HepG2 (cell line): ENCODE measurements around the gene UBAC1. TPM values are rescaled to one million over a fixed set of nuclear protein-coding genes. Genes with fewer than 3 reads are reported as not detected.
A peak's percentile ranks its signal among the peaks of the same experiment; 100 is the strongest.

ENCODE experiments used
- ATAC-seq: fragments of 200-7000 bp; cut with Tn5 transposase; 3 replicates; pipeline ENCODE4 v1.9.1; 2020; ENCODE audit warnings: mild to moderate bottlenecking, moderate library complexity
- BruUV-seq: library from RNA; stranded (reverse); fragments of 400-500 nt; replicated peaks from 2 replicates; lab custom pipeline; 2021; lab: Mats Ljungman, UMichigan
- CTCF ChIA-PET: fragments of 300-600 bp; formaldehyde crosslinking; extraction: SDS; loops from one replicate; lab custom pipeline; 2021; ENCODE audit warnings: low total read pairs, inconsistent platforms, low intra/inter-chr PET ratio; lab: Yijun Ruan, JAX
- POLR2A ChIA-PET: fragments of 350-600 bp; sonication (Branson Sonifier 250); formaldehyde crosslinking; loops from one replicate; lab custom pipeline; 2020; ENCODE audit warnings: antibody characterized with exemption, inconsistent platforms; lab: Yijun Ruan, JAX
- DNase-seq: peaks from one replicate; pipeline ENCODE4 v3.0.0-alpha.2; 2015; ENCODE audit warnings: low spot score
- FAIRE-seq: peaks from 3 replicates; lab custom pipeline; 2011; peaks lifted over from hg19 to GRCh38; lab: Jason Lieb, UNC
- H2AFZ ChIP-seq: one replicate; pipeline ENCODE4 v1.6.1; 2011; ENCODE audit warnings: low read length, inconsistent platforms
- H3K27ac ChIP-seq: fragments of 300-600 bp; 3 replicates; pipeline ENCODE4 v1.8.0; 2011; ENCODE audit warnings: mixed run types, mild to moderate bottlenecking, mixed read lengths, low read length, inconsistent platforms; ENCODE audit not compliant: insufficient read depth; ENCODE audit errors: extremely low read length
- H3K27me3 ChIP-seq, 2 experiments: fragments of 200-600 bp in 1 of 2; 2 replicates in 1 of 2; 3 replicates in 1 of 2; pipeline versions ENCODE4 v1.6.0 to v1.8.0; 2011; ENCODE audit warnings: low read length in 2 of 2, mild to moderate bottlenecking in 2 of 2, moderate library complexity in 2 of 2, inconsistent platforms in 1 of 2; ENCODE audit not compliant: insufficient read depth in 2 of 2, control insufficient read depth in 1 of 2
- H3K36me3 ChIP-seq, 2 experiments: fragments of 200-600 bp in 1 of 2; replicated peaks in 1 of 2; 2 replicates in 1 of 2; 3 replicates in 1 of 2; pipeline versions ENCODE4 v1.5.1 to v1.8.0; 2011; ENCODE audit warnings: low read length in 2 of 2, inconsistent platforms in 1 of 2; ENCODE audit not compliant: insufficient read depth in 2 of 2, control insufficient read depth in 1 of 2
- H3K4me1 ChIP-seq: 2 replicates; pipeline ENCODE4 v1.5.1; 2012; ENCODE audit warnings: low read length, inconsistent platforms; ENCODE audit not compliant: insufficient read depth
- H3K4me2 ChIP-seq: 2 replicates; pipeline ENCODE4 v1.6.0; 2011; ENCODE audit warnings: low read depth, low read length, inconsistent platforms
- H3K4me3 ChIP-seq, 3 experiments: fragments of 200-600 bp in 1 of 3; sonication (generic), shearing (Covaris generic) in 1 of 3; replicated peaks in 1 of 3; 2 replicates each; pipeline ENCODE4 v1.5.1; 2011 to 2016; ENCODE audit warnings: low read length in 3 of 3, inconsistent platforms in 2 of 3, low read depth in 2 of 3, mild to moderate bottlenecking in 2 of 3, control low read depth in 1 of 3, mixed read lengths in 1 of 3; ENCODE audit not compliant: insufficient read depth in 1 of 3
- H3K79me2 ChIP-seq: one replicate; pipeline ENCODE4 v1.6.1; 2011; ENCODE audit warnings: low read length, inconsistent platforms; ENCODE audit not compliant: insufficient read depth
- H3K9ac ChIP-seq: 2 replicates; pipeline ENCODE4 v1.6.0; 2011; ENCODE audit warnings: mild to moderate bottlenecking, low read depth, low read length, inconsistent platforms; ENCODE audit not compliant: insufficient read depth
- H3K9me3 ChIP-seq: 2 replicates; pipeline ENCODE4 v1.5.1; 2012; ENCODE audit warnings: mild to moderate bottlenecking, low read length
- H4K20me1 ChIP-seq: 2 replicates; pipeline ENCODE4 v1.6.0; 2011; ENCODE audit warnings: inconsistent platforms, mild to moderate bottlenecking, low read length, moderate library complexity; ENCODE audit not compliant: insufficient read depth
- AGO2 ChIP-seq: fragments of 200-400 bp; formaldehyde crosslinking; optimal IDR thresholded peaks from 2 replicates; pipeline ENCODE3; 2017; ENCODE audit warnings: mild to moderate bottlenecking, low read depth, low read length, moderate library complexity
- EEA1 ChIP-seq: sonication (generic); formaldehyde crosslinking; IDR thresholded peaks from 2 replicates; pipeline ENCODE4 v1.5.1; 2020; ENCODE audit warnings: mild to moderate bottlenecking, missing genetic modification reagents, borderline replicate concordance
- MAFG ChIP-seq: sonication (generic); formaldehyde crosslinking; IDR thresholded peaks from 2 replicates; pipeline ENCODE4 v1.5.1; 2020; ENCODE audit warnings: mild to moderate bottlenecking, missing genetic modification reagents
- RBM22 ChIP-seq: fragments of 200-400 bp; formaldehyde crosslinking; optimal IDR thresholded peaks from 2 replicates; pipeline ENCODE3; 2017; ENCODE audit warnings: mild to moderate bottlenecking, low read length, moderate library complexity
- ZFY ChIP-seq: sonication (generic); formaldehyde crosslinking; IDR thresholded peaks from 2 replicates; pipeline ENCODE4 v1.4.0; 2020; ENCODE audit warnings: missing genetic modification reagents
- whole genome bisulfite sequencing: methylation state at CpG from one replicate; pipeline ENCODE4 v1.1.6; 2017; ENCODE audit warnings: low lambda C conversion rate; 5-methylcytosine and 5-hydroxymethylcytosine counted together
- in situ Hi-C: cut with HindIII; loops from 2 replicates; pipeline ENCODE4 v1.10.0; 2017; ENCODE audit warnings: low pct_unique_long_range_greater_than_20kb; ENCODE audit not compliant: extremely low pct_ligation_motif_present
- intact Hi-C: fragments of 100-400 bp; cut with micrococcal nuclease; formaldehyde crosslinking; loops from one replicate; pipeline ENCODE4 v1.10.0; 2022; ENCODE audit not compliant: unreplicated experiment
- polyA plus RNA-seq, 8 experiments: library from polyadenylated mRNA; depleted of rRNA in 3 of 8; stranded (reverse) in 7 of 8; unstranded in 1 of 8; fragments of >200 nt; fragmentation: Illumina TruSeq in 4 of 8; extraction: Trizol in 4 of 8; gene quantifications; 2 replicates each; pipeline versions ENCODE4 v1.2.1 to v1.2.3, GENCODE V29; 2011 to 2016; ENCODE audit warnings: low read depth in 4 of 8, missing spikeins in 1 of 8, mixed read lengths in 1 of 8; ENCODE audit not compliant: insufficient read depth in 1 of 8
- total RNA-seq, 5 experiments: library from RNA; depleted of rRNA; stranded (reverse); fragments of >200 nt; fragmentation: Illumina TruSeq; extraction: Trizol; gene quantifications; 2 replicates each; pipeline ENCODE4 v1.2.3, GENCODE V29; 2016; ENCODE audit warnings: low read depth in 1 of 5
- TF ChIP-seq, protein P1 (sequence below): sonication (generic); formaldehyde crosslinking; IDR thresholded peaks from 2 replicates; pipeline ENCODE4; 2020; ENCODE audit warnings: missing genetic modification reagents, mild to moderate bottlenecking, borderline replicate concordance
- TF ChIP-seq, protein P2 (sequence below): IDR thresholded peaks from 2 replicates; pipeline ENCODE4 v1.6.1; 2016
- TF ChIP-seq, protein P3 (sequence below): IDR thresholded peaks from 2 replicates; pipeline ENCODE4 v1.6.1; 2016; ENCODE audit warnings: low read depth, borderline replicate concordance
- TF ChIP-seq, protein P4 (sequence below): sonication (generic); formaldehyde crosslinking; IDR thresholded peaks from 2 replicates; pipeline ENCODE4 v1.9.0; 2021; ENCODE audit warnings: missing genetic modification reagents, mild to moderate bottlenecking, borderline replicate concordance

UBAC1 gene
- total and polyA plus RNA-seq, 2 of the 13 experiments (the other 11 are each of a cell fraction or from before 2014, with no cell fraction given) = 32.2 to 34.1 TPM

DNA sequence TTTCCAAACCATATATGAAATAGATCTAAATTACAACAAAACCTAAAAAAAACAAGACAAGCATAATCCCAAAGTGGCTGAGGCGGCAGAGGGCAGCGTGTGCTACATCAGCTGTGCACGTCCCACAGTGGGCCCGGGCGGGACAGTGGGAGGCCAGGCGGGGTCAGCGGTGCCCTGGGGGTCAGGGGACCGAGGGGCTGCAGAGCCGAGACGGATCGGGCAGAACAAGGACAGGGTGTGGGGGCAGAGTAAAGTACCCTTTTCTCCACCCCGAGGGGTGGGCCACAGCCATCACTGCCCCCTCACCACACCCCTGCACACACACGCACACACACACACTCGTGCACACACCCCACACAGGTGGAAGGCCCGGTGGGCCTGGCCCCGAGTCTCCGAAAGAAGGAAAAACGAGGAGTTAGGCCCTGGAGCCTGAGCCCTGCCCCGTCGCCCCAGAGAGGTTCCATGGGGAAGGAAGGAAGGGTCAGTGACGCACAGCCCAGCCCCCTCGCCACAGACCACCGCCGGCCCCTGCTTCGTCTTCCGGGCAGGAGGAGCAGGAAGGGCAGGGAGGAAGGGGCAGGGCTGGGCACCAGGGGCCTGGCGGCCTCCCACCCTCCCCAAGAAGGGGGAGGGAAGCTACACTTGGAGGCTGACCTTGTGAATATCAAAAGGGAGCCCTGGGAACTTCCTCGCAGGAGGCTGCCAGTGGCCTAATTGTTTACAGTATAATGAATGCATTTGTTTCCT, 49.6 kb upstream of the UBAC1 start (continued):
- no peak for TF ChIP-seq MAFG (CRISPR knock-in tag)
- TF ChIP-seq, protein P1, sequence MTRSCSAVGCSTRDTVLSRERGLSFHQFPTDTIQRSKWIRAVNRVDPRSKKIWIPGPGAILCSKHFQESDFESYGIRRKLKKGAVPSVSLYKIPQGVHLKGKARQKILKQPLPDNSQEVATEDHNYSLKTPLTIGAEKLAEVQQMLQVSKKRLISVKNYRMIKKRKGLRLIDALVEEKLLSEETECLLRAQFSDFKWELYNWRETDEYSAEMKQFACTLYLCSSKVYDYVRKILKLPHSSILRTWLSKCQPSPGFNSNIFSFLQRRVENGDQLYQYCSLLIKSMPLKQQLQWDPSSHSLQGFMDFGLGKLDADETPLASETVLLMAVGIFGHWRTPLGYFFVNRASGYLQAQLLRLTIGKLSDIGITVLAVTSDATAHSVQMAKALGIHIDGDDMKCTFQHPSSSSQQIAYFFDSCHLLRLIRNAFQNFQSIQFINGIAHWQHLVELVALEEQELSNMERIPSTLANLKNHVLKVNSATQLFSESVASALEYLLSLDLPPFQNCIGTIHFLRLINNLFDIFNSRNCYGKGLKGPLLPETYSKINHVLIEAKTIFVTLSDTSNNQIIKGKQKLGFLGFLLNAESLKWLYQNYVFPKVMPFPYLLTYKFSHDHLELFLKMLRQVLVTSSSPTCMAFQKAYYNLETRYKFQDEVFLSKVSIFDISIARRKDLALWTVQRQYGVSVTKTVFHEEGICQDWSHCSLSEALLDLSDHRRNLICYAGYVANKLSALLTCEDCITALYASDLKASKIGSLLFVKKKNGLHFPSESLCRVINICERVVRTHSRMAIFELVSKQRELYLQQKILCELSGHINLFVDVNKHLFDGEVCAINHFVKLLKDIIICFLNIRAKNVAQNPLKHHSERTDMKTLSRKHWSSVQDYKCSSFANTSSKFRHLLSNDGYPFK (CRISPR knock-in tag) = no peak
- no peak for TF ChIP-seq ZFY (CRISPR knock-in tag)
- TF ChIP-seq, protein P2, sequence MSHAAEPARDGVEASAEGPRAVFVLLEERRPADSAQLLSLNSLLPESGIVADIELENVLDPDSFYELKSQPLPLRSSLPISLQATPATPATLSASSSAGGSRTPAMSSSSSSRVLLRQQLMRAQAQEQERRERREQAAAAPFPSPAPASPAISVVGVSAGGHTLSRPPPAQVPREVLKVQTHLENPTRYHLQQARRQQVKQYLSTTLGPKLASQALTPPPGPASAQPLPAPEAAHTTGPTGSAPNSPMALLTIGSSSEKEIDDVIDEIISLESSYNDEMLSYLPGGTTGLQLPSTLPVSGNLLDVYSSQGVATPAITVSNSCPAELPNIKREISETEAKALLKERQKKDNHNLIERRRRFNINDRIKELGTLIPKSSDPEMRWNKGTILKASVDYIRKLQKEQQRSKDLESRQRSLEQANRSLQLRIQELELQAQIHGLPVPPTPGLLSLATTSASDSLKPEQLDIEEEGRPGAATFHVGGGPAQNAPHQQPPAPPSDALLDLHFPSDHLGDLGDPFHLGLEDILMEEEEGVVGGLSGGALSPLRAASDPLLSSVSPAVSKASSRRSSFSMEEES = no peak
- peak; percentile 86 for TF ChIP-seq AGO2

DNA sequence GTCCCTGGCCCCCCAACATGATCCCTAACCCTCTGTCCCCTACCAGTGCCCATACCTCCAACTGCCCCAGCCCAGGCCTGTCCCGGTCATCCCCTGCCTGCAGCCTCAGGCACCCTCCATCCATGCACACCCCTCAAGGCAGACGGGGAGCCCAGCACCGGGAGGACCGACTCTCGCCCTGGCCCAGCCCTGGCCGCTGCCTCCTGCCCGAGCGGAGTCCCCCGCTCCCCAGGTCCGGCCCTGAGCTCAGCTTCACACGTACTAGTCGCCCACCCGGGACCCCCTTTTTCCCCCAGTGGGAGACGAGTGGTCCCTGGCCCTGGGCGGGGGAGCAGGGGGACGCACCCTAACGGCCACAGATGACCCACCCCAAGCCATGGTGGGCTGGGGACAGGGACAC, 49.0 kb upstream of the UBAC1 start:
- ATAC-seq (no peak), FAIRE-seq (no peak), DNase-seq (no peak)
- BruUV-seq = no TSS peak
- H3K27me3 ChIP-seq = no peaks in the 10 kb centered on the region
- H3K79me2 ChIP-seq = peaks cover 5% of the 10 kb centered on the region
- H3K27ac ChIP-seq = peak overlapping the region; percentile 89
- peaks cover 95% of the 10 kb centered on the region for H3K4me1 ChIP-seq
- H2AFZ ChIP-seq = no peak overlapping the region
- peak overlapping the region in 1 of 3 experiments; percentile 66; a peak in 1 of 6 replicates for H3K4me3 ChIP-seq
- H3K9ac ChIP-seq = peak overlapping the region; percentile 64; the same call in 1 of the 2 replicates
- in situ Hi-C loops = no loop called here
- intact Hi-C loops = loop anchor here (5.0 kb wide), 1 partner anchor 42 kb away; no protein-coding TSS in a partner anchor
- ChIA-PET POLR2A (no interaction called here), CTCF (no interaction called here)
- WGBS = 97% methylated on average over 9 of the region's 17 CpGs
- H4K20me1 ChIP-seq = no peaks in the 10 kb centered on the region
- H3K36me3 ChIP-seq = peaks cover 1 to 5% of the 10 kb centered on the region in 2 experiments; a peak in 1 of 5 replicates
- H3K4me2 ChIP-seq = peak overlapping the region; percentile 70
- TF ChIP-seq RBM22 (peak; percentile 41), EEA1 (CRISPR knock-in tag) (0 out of 2 replicates have a peak, but pooled peaks have one; percentile 1)
- TF ChIP-seq, protein P3, sequence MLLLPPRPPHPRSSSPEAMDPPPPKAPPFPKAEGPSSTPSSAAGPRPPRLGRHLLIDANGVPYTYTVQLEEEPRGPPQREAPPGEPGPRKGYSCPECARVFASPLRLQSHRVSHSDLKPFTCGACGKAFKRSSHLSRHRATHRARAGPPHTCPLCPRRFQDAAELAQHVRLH (CRISPR knock-in tag) = no peak
- TF ChIP-seq, protein P4, sequence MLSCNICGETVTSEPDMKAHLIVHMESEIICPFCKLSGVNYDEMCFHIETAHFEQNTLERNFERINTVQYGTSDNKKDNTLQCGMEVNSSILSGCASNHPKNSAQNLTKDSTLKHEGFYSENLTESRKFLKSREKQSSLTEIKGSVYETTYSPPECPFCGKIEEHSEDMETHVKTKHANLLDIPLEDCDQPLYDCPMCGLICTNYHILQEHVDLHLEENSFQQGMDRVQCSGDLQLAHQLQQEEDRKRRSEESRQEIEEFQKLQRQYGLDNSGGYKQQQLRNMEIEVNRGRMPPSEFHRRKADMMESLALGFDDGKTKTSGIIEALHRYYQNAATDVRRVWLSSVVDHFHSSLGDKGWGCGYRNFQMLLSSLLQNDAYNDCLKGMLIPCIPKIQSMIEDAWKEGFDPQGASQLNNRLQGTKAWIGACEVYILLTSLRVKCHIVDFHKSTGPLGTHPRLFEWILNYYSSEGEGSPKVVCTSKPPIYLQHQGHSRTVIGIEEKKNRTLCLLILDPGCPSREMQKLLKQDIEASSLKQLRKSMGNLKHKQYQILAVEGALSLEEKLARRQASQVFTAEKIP (CRISPR knock-in tag) = no peak
- no peaks in the 10 kb centered on the region for H3K9me3 ChIP-seq
